GM18951 (cell line): ENCODE measurements around the gene USP17L12.
"Not testable (repeated sequence)": the region's sequence is repeated elsewhere in the genome, so short reads cannot be mapped to it uniquely, and the experiment has no call there.

Experiments
- in situ Hi-C: fragments of 300-500 bp; cut with MboI; formaldehyde crosslinking; loops from one replicate; pipeline ENCODE4 v1.12.0; 2022; ENCODE audit warnings: low sequenced_read_pairs, mixed read lengths, inconsistent platforms; ENCODE audit not compliant: unreplicated experiment

USP17L12 gene

GRCh38 chr4:9219852-9220251 is at the start of gene USP17L12:
Gene USP17L12, plus strand, starts transcription at chr4:9220152. Its CDS starts 0 bp downstream, at chr4:9220152.
- in situ Hi-C loops: not testable (repeated sequence)

- in situ Hi-C loops: not testable (repeated sequence)
Observed at GRCh38 chr4:9210357-9210756, 9.6 kb upstream of the USP17L12 start, which contains the start of gene USP17L10. Gene USP17L10, plus strand, starts transcription at chr4:9210657. Its CDS starts 0 bp downstream, at chr4:9210657.

GRCh38 chr4:9214701-9215100 is 5.3 kb upstream of the USP17L12 start:
- in situ Hi-C loops: not testable (repeated sequence)

GRCh38 chr4:9215105-9215504 is 4.8 kb upstream of the USP17L12 start, which contains the start of gene USP17L11:
Gene USP17L11, plus strand, starts transcription at chr4:9215405. Its CDS starts 0 bp downstream, at chr4:9215405.
- in situ Hi-C loops: not testable (repeated sequence)

- in situ Hi-C loops: not testable (repeated sequence)
Observed at GRCh38 chr4:9224596-9224995, 4.6 kb downstream of the USP17L12 start, which contains the start of gene USP17L13. Gene USP17L13, plus strand, starts transcription at chr4:9224896. Its CDS starts 0 bp downstream, at chr4:9224896.

GRCh38 chr4:9230249-9230648 is 10.3 kb downstream of the USP17L12 start:
- in situ Hi-C loops: not testable (repeated sequence)

- in situ Hi-C loops: not testable (repeated sequence)
Observed at GRCh38 chr4:9234085-9234484, 14.1 kb downstream of the USP17L12 start, which contains the start of gene USP17L15. Gene USP17L15, plus strand, starts transcription at chr4:9234385. Its CDS starts 0 bp downstream, at chr4:9234385.

GRCh38 chr4:9238461-9238860 is 18.5 kb downstream of the USP17L12 start:
- in situ Hi-C loops: not testable (repeated sequence)

- in situ Hi-C loops: not testable (repeated sequence)
Observed at GRCh38 chr4:9243579-9243978, 23.6 kb downstream of the USP17L12 start, which contains the start of gene USP17L17. Gene USP17L17, plus strand, starts transcription at chr4:9243879. Its CDS starts 0 bp downstream, at chr4:9243879.

GRCh38 chr4:9247953-9248680 is 28.2 kb downstream of the USP17L12 start, which contains the start of gene USP17L18:
Gene USP17L18, plus strand, starts transcription at chr4:9248630. Its CDS starts 0 bp downstream, at chr4:9248630.
- in situ Hi-C loops: not testable (repeated sequence)

- in situ Hi-C loops: loop anchor here (25.0 kb wide), 2 partner anchors 116 to 134 kb away; no protein-coding TSS in a partner anchor
Observed at GRCh38 chr4:9253078-9253477, 33.1 kb downstream of the USP17L12 start, which contains the start of gene USP17L19. Gene USP17L19, plus strand, starts transcription at chr4:9253378. Its CDS starts 0 bp downstream, at chr4:9253378.

- in situ Hi-C loops: loop anchor here (25.0 kb wide), 2 partner anchors 121 to 129 kb away; no protein-coding TSS in a partner anchor
Observed at GRCh38 chr4:9257824-9258223, 37.9 kb downstream of the USP17L12 start, which contains the start of gene USP17L20. Gene USP17L20, plus strand, starts transcription at chr4:9258124. Its CDS starts 0 bp downstream, at chr4:9258124.

GRCh38 chr4:9262572-9262971 is 42.6 kb downstream of the USP17L12 start, which contains the start of gene USP17L21:
Gene USP17L21, plus strand, starts transcription at chr4:9262872. Its CDS starts 0 bp downstream, at chr4:9262872.
- in situ Hi-C loops: loop anchor here (25.0 kb wide), 2 partner anchors 125 kb away; no protein-coding TSS in a partner anchor

- in situ Hi-C loops: loop anchor here (25.0 kb wide), 2 partner anchors 120 to 130 kb away; no protein-coding TSS in a partner anchor
Observed at GRCh38 chr4:9267319-9267718, 47.4 kb downstream of the USP17L12 start, which contains the start of gene USP17L22. Gene USP17L22, plus strand, starts transcription at chr4:9267619. Its CDS starts 0 bp downstream, at chr4:9267619.
